Gastroesophageal sphincter (tissue), 3 donors: ENCODE results near the gene HELB.

Source experiments
- EP300 ChIP-seq: sonication (generic); formaldehyde crosslinking; IDR thresholded peaks from one replicate; pipeline ENCODE4 v1.6.1; 2017; ENCODE audit warnings: antibody characterized with exemption, mild to moderate bottlenecking
- TF ChIP-seq, protein P1 (sequence below), 4 experiments: fragments of 200-600 bp in 2 of 4; fragments of 450-650 bp in 2 of 4; sonication (generic) in 1 of 4; IDR thresholded peaks; one replicate each; pipeline ENCODE4 v1.5.1; 2017 to 2019; ENCODE audit warnings: antibody characterized with exemption in 4 of 4, mild to moderate bottlenecking in 2 of 4, moderate library complexity in 2 of 4

DNA sequence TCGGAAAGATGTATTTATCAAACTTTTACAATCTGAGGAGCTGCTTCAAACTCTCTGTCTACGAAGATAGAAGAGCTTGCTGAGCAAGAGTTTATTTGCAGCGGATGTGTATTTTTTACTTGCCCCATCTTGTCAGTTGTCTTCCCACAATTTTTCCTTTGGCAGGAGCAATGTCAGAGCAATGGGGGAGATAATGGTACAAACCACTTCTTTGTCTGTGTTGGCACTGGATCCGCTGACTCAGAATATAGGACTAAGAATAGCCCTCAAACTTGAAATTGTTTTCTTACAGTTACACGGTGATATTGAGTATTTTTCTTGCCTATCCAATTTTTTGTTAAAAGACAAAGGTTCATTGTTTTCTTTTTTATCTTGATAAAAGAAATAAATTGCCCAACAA lies 27.6 kb downstream of the HELB start:
- TF ChIP-seq, protein P1, sequence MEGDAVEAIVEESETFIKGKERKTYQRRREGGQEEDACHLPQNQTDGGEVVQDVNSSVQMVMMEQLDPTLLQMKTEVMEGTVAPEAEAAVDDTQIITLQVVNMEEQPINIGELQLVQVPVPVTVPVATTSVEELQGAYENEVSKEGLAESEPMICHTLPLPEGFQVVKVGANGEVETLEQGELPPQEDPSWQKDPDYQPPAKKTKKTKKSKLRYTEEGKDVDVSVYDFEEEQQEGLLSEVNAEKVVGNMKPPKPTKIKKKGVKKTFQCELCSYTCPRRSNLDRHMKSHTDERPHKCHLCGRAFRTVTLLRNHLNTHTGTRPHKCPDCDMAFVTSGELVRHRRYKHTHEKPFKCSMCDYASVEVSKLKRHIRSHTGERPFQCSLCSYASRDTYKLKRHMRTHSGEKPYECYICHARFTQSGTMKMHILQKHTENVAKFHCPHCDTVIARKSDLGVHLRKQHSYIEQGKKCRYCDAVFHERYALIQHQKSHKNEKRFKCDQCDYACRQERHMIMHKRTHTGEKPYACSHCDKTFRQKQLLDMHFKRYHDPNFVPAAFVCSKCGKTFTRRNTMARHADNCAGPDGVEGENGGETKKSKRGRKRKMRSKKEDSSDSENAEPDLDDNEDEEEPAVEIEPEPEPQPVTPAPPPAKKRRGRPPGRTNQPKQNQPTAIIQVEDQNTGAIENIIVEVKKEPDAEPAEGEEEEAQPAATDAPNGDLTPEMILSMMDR (IDR thresholded peaks at IDR 0.05), result no peak
- no peak for TF ChIP-seq EP300
